Naive thymus-derived CD4-positive, alpha-beta T cell (primary cell): Measurements from ENCODE around the gene C1QTNF1. TPM values are rescaled to one million over a fixed set of nuclear protein-coding genes. Genes with fewer than 3 reads are reported as not detected.

Experiments
- ATAC-seq: fragments of 150-1000 bp; cut with Tn5 transposase; 2 replicates; pipeline ENCODE4 v1.10.0; 2021; ENCODE audit warnings: mild to moderate bottlenecking, moderate library complexity
- CTCF ChIA-PET: fragments of 350-600 bp; sonication (Branson Sonifier 250); formaldehyde crosslinking; loops from one replicate; lab custom pipeline; 2021; ENCODE audit warnings: antibody characterized with exemption; lab: Charles Lee
- POLR2A ChIA-PET: fragments of 350-600 bp; sonication (Branson Sonifier 250); formaldehyde crosslinking; loops from one replicate; lab custom pipeline; 2021; ENCODE audit warnings: antibody characterized with exemption, inconsistent platforms; lab: Charles Lee
- DNase-seq, 9 donors: peaks; one replicate each; pipeline versions ENCODE4 v3.0.0 to v3.0.0-alpha.2; 2020 to 2022; ENCODE audit warnings: mixed read lengths in 1 of 9
- H3K27ac ChIP-seq: one replicate; pipeline ENCODE4 v1.7.0; 2013; ENCODE audit warnings: mild to moderate bottlenecking, low read depth, low read length, moderate library complexity
- H3K27me3 ChIP-seq, 2 donors: one replicate each; pipeline ENCODE4 v1.7.0; 2013; ENCODE audit warnings: low read length in 2 of 2, mild to moderate bottlenecking in 2 of 2, moderate library complexity in 2 of 2; ENCODE audit not compliant: control insufficient read depth in 2 of 2, insufficient read depth in 2 of 2
- H3K36me3 ChIP-seq, 3 experiments: 1 replicate in 2 of 3; 2 replicates in 1 of 3; pipeline ENCODE4 v1.7.0; 2013; ENCODE audit warnings: low read length in 3 of 3, mild to moderate bottlenecking in 3 of 3, moderate library complexity in 1 of 3; ENCODE audit not compliant: insufficient read depth in 3 of 3, control insufficient read depth in 2 of 3
- H3K4me1 ChIP-seq, 2 donors: one replicate each; pipeline ENCODE4 v1.7.0; 2013; ENCODE audit warnings: low read length in 2 of 2, mild to moderate bottlenecking in 2 of 2, moderate library complexity in 1 of 2; ENCODE audit not compliant: control insufficient read depth in 2 of 2, insufficient read depth in 2 of 2
- H3K4me3 ChIP-seq: 2 replicates; pipeline ENCODE4 v1.7.0; 2013; ENCODE audit warnings: mild to moderate bottlenecking, low read length
- H3K9me3 ChIP-seq, 3 experiments: 1 replicate in 2 of 3; 2 replicates in 1 of 3; pipeline ENCODE4 v1.7.0; 2013; ENCODE audit warnings: low read length in 3 of 3; ENCODE audit not compliant: control insufficient read depth in 2 of 3
- H3K27ac Mint-ChIP-seq, 9 donors: one replicate each; pipeline ENCODE4 v1.8.0; 2020 to 2022; ENCODE audit warnings: mixed read lengths in 9 of 9, mild to moderate bottlenecking in 8 of 9, moderate library complexity in 5 of 9, inconsistent platforms in 2 of 9
- H3K27me3 Mint-ChIP-seq, 5 donors: one replicate each; pipeline ENCODE4 v1.8.0; 2021 to 2022; ENCODE audit warnings: mixed read lengths in 5 of 5, mild to moderate bottlenecking in 1 of 5
- H3K36me3 Mint-ChIP-seq, 5 donors: one replicate each; pipeline ENCODE4 v1.8.0; 2020 to 2022; ENCODE audit warnings: mixed read lengths in 5 of 5, mild to moderate bottlenecking in 3 of 5, inconsistent platforms in 1 of 5
- H3K4me1 Mint-ChIP-seq, 7 donors: one replicate each; pipeline ENCODE4 v1.8.0; 2020 to 2022; ENCODE audit warnings: mixed read lengths in 7 of 7, mild to moderate bottlenecking in 3 of 7, inconsistent platforms in 1 of 7
- H3K4me3 Mint-ChIP-seq, 10 donors: one replicate each; pipeline ENCODE4 v1.8.0; 2020 to 2022; ENCODE audit warnings: mild to moderate bottlenecking in 10 of 10, mixed read lengths in 10 of 10, moderate library complexity in 6 of 10, inconsistent platforms in 2 of 10
- H3K9me3 Mint-ChIP-seq, 11 donors: one replicate each; pipeline ENCODE4 v1.8.0; 2020 to 2022; ENCODE audit warnings: mixed read lengths in 11 of 11, mild to moderate bottlenecking in 4 of 11, inconsistent platforms in 1 of 11, moderate library complexity in 1 of 11
- intact Hi-C, 2 donors: fragments of 100-400 bp; cut with micrococcal nuclease; formaldehyde crosslinking; loops; one replicate each; pipeline ENCODE4 v1.15.1; 2023
- polyA plus RNA-seq, 2 donors: library from polyadenylated mRNA; unstranded; fragments of 300-500 nt; fragmentation: Illumina TruSeq; gene quantifications; one replicate each; pipeline ENCODE4 v1.2.3, GENCODE V29; 2021
- total RNA-seq, 6 experiments: library from RNA in 5 of 6; stranded (reverse) in 5 of 6; gene quantifications; 1 replicate in 5 of 6; 2 replicates in 1 of 6; pipeline ENCODE4 v1.2.3 and lab custom pipeline; 2021 to 2026

The C1QTNF1 gene
- total and polyA plus RNA-seq, 7 experiments from 2014 or later, result 0.10 TPM; not detected in 6

DNA sequence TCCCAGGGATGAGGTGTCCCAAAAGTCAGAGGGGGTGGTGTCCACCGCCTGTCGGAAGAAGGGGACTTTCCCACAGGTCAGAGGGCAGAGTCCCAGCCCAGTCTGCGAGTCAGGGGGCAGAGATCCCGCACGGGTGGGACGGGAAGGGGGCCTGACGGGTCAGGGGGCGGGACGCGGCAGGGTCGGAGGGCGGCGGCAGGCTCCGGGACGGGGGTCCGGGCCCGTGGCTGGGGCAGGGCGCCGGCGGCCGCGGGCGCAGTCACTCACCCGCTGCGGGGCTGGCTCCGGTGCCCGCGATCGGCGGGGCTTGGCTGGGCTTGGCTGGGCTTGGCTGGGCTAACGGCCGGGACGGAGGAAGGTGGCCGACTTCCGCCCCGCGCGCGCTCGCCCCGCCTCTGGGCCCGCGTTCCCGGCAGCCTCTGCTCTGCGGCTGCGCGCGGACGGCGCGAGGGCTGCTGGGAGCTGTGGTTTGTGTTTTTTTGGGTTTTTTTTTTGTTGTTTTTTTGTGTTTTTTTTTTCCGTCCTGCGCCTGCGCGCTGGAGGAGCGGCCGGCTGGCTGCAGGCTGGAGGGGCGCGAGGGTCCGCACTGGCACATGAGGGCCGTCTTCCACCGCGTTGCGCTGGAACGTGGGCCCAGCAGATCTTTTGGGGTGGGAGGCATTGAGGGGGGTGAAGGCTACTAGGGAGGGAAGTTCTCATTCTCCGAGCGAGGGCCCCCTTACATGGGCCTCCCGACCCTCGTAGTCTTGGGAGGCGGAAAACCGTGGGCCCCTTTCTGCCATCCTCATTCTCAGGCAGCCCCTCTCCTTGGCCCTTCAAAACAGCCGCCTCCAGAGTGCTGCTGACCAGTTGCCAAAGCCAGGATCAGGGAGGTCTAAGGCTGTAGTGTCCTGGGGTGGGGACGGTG, 14.3 kb upstream of the C1QTNF1 start, which contains the start of gene CANT1:
CANT1 (minus strand) TSS at position 368 of the 907 bp plus-strand sequence. CDS start 12,142 bp downstream, outside the sequence.
- H3K9me3 Mint-ChIP-seq, result peaks cover 0 to 9% (median 2%) of the 10 kb centered on the region in 11 donors
- peak within 1 kb of the TSS; percentile 90 to 99 (median 96) for H3K27ac Mint-ChIP-seq
- intact Hi-C loops, result loop anchor here in 1 of 2 donors (1.0 kb wide), 2 partner anchors 65 to 168 kb away; partner anchors contain the start of gene ENGASE
- ChIA-PET CTCF (no interaction called here), POLR2A (interaction anchor here (0.6 to 1.0 kb wide), 3 partner anchors 9 to 73 kb away, joined by 3 read pairs; no protein-coding TSS in a partner anchor)
- peak within 1 kb of the TSS; percentile 86 for H3K4me3 ChIP-seq
- peaks cover 26 to 45% of the 10 kb centered on the region in 2 donors for H3K4me1 ChIP-seq
- H3K27me3 ChIP-seq, result no peaks in the 10 kb centered on the region
- H3K27me3 Mint-ChIP-seq, result peaks cover 0 to 21% (median 3%) of the 10 kb centered on the region in 5 donors
- peak within 1 kb of the TSS; percentile 85 to 99 (median 92) for H3K4me3 Mint-ChIP-seq
- DNase-seq (peak; percentile 74 to 92 (median 85)), ATAC-seq (peak; percentile 97)
- H3K27ac ChIP-seq, result peak within 1 kb of the TSS; percentile 86
- H3K36me3 ChIP-seq, result no peaks in the 10 kb centered on the region
- H3K36me3 Mint-ChIP-seq, result peaks cover 0 to 9% (median 4%) of the 10 kb centered on the region in 5 donors
- H3K4me1 Mint-ChIP-seq, result peaks cover 31 to 59% (median 53%) of the 10 kb centered on the region in 7 donors
- H3K9me3 ChIP-seq, result no peaks in the 10 kb centered on the region

DNA sequence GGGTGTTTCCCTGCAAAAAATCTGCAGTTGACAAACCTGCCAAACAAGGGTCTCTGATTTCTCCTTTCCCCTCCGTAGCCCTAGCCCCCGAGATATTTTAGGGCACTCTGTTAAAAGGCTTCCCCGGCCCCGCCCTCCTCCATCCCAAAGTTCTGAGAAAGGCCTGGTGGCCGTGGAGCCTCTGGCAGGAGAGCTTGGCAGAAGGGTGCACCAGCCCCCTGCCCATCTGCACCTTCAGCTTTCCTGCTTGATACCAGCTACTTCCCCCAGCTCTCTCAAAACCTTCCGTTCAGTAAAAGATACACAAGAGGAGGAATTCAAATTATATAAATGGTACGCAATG, 13.7 kb upstream of the C1QTNF1 start:
- Histone ChIP-seq H3K27me3 (no peaks in the 10 kb centered on the region), H3K36me3 (no peaks in the 10 kb centered on the region), H3K4me3 (peak overlapping the region; percentile 86), H3K4me1 (peaks cover 24 to 41% of the 10 kb centered on the region in 2 donors), H3K27ac (peak overlapping the region; percentile 86), H3K9me3 (no peaks in the 10 kb centered on the region)
- ATAC-seq (no peak), DNase-seq (no peak)
- Mint-ChIP-seq H3K4me3 (peak overlapping the region; percentile 85 to 99 (median 91)), H3K9me3 (peaks cover 0 to 9% (median 2%) of the 10 kb centered on the region in 11 donors), H3K27ac (peak overlapping the region; percentile 90 to 99 (median 95)), H3K27me3 (peaks cover 0 to 21% (median 3%) of the 10 kb centered on the region in 5 donors), H3K36me3 (peaks cover 0 to 9% (median 4%) of the 10 kb centered on the region in 5 donors), H3K4me1 (peaks cover 31 to 57% (median 51%) of the 10 kb centered on the region in 7 donors)
- ChIA-PET POLR2A (interaction anchor here (1.0 kb wide), 2 partner anchors 8 to 24 kb away, joined by 3 read pairs; no protein-coding TSS in a partner anchor), CTCF (no interaction called here)
- intact Hi-C loops, result no loop called here

DNA sequence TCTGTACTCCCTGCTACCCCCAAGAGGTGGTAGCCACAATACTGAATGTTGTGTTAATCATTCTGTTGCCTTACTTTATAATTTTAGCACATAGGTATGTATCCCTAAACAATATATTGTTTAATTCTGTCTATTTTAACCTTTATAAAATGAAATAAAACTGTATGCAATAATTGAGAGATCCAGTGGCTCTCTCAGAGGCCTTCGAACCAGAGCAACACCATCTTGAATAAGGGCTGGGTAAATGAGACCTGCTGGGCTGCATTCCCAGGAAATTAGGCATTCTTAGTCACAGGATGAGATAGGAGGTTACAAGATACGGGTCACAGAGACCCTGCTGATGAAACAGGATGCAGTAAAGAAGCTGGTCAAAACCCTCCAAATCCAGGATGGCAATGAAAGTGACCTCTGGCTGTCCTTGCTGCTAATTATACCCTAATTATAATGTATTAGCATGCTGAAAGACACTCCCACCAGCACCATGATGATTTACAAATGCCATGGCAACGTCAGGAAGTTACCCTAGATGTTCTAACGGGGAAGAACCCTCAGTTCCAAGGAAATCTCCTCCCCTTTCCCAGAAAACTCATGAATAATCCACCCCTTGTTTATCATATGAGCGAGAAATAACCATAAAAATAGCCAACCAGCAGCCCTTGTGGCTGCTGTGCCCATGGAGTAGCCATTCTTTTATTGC, 12.4 kb upstream of the C1QTNF1 start:
- Histone ChIP-seq H3K36me3 (no peaks in the 10 kb centered on the region), H3K4me1 (peaks cover 17 to 28% of the 10 kb centered on the region in 2 donors), H3K27me3 (no peaks in the 10 kb centered on the region), H3K4me3 (no peak overlapping the region), H3K9me3 (no peaks in the 10 kb centered on the region), H3K27ac (no peak overlapping the region)
- CTCF ChIA-PET, result no interaction called here
- Mint-ChIP-seq H3K9me3 (peaks cover 0 to 14% (median 3%) of the 10 kb centered on the region in 11 donors), H3K27ac (peak overlapping the region in 4 of 9 donors; percentile 90 to 99 (median 94)), H3K36me3 (peaks cover 0 to 9% (median 4%) of the 10 kb centered on the region in 5 donors), H3K4me3 (peak overlapping the region in 5 of 10 donors; percentile 85 to 99 (median 93)), H3K4me1 (peaks cover 24 to 44% (median 38%) of the 10 kb centered on the region in 7 donors), H3K27me3 (peaks cover 0 to 23% (median 3%) of the 10 kb centered on the region in 5 donors)
- intact Hi-C loops, result no loop called here
- no peak for DNase-seq
- ATAC-seq, result no peak
- POLR2A ChIA-PET, result no interaction called here

DNA sequence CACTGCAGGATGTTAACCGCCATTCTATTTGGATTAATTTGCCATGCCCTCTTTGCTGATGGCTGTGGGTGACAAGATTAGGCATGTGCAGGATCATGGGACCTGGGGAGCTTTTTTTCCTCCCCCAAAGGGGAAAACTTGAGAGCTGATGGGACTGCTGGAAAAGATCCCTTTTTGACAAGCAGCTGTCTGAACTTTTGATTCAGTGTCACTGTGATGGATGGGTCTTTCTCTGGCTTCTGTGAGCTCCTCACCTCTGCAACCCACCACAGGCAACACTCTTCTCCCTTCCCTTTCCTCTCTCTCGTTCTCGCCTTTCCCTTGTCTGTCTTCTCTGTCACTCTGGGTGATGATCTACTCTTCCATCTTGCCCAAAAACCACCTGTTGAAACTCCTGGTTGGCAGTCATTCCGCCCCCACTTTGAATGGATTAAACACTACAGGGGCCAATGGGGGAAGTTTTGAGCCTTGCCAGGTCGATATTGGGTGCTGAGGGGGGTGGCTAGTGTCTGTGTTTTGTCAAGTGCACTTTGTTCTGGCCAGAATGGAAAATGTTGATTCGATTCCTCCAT, 11.3 kb upstream of the C1QTNF1 start:
- Mint-ChIP-seq H3K4me3 (peak overlapping the region in 3 of 10 donors; percentile 25 to 39 (median 29)), H3K9me3 (peaks cover 0 to 14% (median 3%) of the 10 kb centered on the region in 11 donors), H3K27me3 (peaks cover 0 to 29% (median 3%) of the 10 kb centered on the region in 5 donors), H3K36me3 (peaks cover 0 to 7% (median 4%) of the 10 kb centered on the region in 5 donors), H3K27ac (peak overlapping the region in 2 of 9 donors; percentile 12 to 23), H3K4me1 (peaks cover 14 to 33% (median 27%) of the 10 kb centered on the region in 7 donors)
- no peak for DNase-seq
- Histone ChIP-seq H3K27ac (no peak overlapping the region), H3K4me1 (peaks cover 14 to 20% of the 10 kb centered on the region in 2 donors), H3K9me3 (no peaks in the 10 kb centered on the region), H3K4me3 (no peak overlapping the region), H3K36me3 (no peaks in the 10 kb centered on the region), H3K27me3 (no peaks in the 10 kb centered on the region)
- ChIA-PET POLR2A (no interaction called here), CTCF (interaction anchor here (0.6 kb wide), 1 partner anchor 16 kb away, joined by 3 read pairs; no protein-coding TSS in a partner anchor)
- no peak for ATAC-seq
- intact Hi-C loops, result no loop called here

DNA sequence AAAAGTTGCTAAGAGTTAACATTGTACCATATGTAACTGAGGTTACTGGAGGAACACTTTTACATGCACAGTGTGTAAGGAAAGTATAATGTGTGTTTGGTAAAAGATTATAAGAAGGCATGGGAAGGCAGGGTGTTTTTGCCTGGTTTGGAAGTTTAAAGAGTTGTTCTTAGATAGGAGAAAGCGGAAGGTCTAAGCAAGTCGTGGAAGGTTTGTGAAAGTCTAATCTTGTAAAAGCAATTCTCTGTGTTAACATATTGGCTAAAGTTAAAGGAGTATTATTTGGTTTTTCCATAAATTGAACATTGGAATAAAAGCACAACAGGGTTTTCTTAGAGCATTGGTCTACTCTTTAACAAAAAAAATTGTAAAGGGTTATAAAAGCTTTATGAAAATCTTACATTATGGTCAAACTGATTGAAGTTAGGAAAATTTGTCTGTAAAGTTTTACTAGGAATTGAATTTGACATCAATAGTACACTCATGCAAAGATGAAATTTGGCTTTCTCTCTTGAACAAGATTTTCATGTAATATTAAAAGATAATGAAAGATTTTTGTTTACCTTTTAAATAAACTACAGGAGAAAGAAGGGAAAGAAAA, 9.7 kb upstream of the C1QTNF1 start:
- Mint-ChIP-seq H3K4me1 (peaks cover 0 to 18% (median 11%) of the 10 kb centered on the region in 7 donors), H3K36me3 (peaks cover 0 to 5% (median 2%) of the 10 kb centered on the region in 5 donors), H3K27ac (no peak overlapping the region), H3K27me3 (peaks cover 0 to 26% (median 13%) of the 10 kb centered on the region in 5 donors), H3K4me3 (no peak overlapping the region), H3K9me3 (peaks cover 0 to 10% (median 3%) of the 10 kb centered on the region in 11 donors)
- Histone ChIP-seq H3K9me3 (no peaks in the 10 kb centered on the region), H3K36me3 (no peaks in the 10 kb centered on the region), H3K4me3 (no peak overlapping the region), H3K4me1 (peaks cover 0 to 7% of the 10 kb centered on the region in 2 donors), H3K27me3 (no peaks in the 10 kb centered on the region), H3K27ac (no peak overlapping the region)
- DNase-seq (no peak), ATAC-seq (no peak)
- intact Hi-C loops, result no loop called here
- POLR2A ChIA-PET, result no interaction called here
- CTCF ChIA-PET, result interaction anchor here (1.2 kb wide), 1 partner anchor 35 kb away, joined by 3 read pairs; no protein-coding TSS in a partner anchor
